GM19239 (cell line): Measurements from ENCODE around the gene PCDHB7.
"Not testable (repeated sequence)": the region's sequence is repeated elsewhere in the genome, so short reads cannot be mapped to it uniquely, and the experiment has no call there.

ENCODE experiments used
- DNase-seq: peaks from one replicate; pipeline ENCODE4 v3.0.0; 2011; ENCODE audit warnings: low spot score; ENCODE audit not compliant: insufficient read length
- FAIRE-seq: peaks from 2 replicates; lab custom pipeline; 2011; peaks lifted over from hg19 to GRCh38; lab: Jason Lieb, UNC

The PCDHB7 gene

DNA sequence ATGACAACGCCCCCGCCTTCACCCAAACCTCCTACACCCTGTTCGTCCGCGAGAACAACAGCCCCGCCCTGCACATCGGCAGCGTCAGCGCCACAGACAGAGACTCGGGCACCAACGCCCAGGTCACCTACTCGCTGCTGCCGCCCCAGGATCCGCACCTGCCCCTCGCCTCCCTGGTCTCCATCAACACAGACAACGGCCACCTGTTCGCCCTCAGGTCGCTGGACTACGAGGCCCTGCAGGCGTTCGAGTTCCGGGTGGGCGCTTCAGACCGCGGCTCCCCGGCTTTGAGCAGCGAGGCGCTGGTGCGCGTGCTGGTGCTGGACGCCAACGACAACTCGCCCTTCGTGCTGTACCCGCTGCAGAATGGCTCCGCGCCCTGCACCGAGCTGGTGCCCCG lies 6.9 kb downstream of the PCDHB7 start:
- FAIRE-seq, DNase-seq: not testable (repeated sequence)

DNA sequence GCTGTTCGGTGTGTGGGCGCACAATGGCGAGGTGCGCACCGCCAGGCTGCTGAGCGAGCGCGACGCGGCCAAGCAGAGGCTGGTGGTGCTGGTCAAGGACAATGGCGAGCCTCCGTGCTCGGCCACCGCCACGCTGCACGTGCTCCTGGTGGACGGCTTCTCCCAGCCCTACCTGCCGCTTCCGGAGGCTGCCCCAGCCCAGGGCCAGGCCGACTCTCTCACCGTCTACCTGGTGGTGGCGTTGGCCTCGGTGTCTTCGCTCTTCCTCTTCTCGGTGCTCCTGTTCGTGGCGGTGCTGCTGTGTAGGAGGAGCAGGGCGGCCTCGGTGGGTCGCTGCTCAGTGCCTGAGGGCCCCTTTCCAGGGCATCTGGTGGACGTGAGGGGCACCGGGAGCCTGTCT lies 7.4 kb downstream of the PCDHB7 start:
- FAIRE-seq, DNase-seq: not testable (repeated sequence)

DNA sequence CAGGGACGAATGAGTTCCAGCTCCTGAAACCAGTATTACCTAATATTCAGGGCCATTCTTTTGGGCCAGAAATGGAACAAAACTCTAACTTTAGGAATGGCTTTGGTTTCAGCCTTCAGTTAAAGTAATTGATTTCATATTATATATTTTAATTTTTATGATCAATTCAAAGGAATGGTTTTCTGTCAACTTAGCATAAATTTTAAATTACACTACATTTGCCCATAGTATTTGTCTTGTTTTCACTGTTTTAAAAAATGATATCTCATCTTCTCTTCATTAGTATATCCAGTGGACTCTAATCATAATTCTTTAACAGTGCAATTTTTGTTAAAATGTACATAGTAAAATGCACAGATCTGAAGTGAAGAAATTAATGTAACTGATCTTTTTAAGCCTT lies 7.9 kb downstream of the PCDHB7 start:
- DNase-seq, result no peak
- no peak for FAIRE-seq

DNA sequence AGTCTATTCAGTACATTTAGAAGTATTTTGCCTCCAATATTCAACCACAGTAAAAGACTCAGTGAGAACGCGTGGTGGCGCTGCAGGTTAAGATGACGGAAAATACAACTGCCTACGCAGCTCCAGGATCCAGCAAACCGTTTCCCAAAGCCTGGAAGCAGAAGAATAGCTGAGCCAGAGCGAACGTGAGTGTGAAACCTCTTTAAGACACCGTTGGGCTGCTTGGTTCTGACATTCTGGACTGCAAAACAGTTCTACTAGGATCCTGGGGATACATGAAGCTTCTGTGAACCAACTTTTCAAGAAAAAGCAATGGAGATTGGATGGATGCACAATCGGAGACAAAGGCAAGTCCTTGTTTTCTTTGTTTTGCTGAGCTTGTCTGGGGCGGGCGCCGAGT lies 9.8 kb downstream of the PCDHB7 start, which contains the start of gene PCDHB16:
PCDHB16 (plus strand) TSS at position 140 of the 400 bp plus-strand sequence; CDS start at position 313, 173 bp downstream.
- DNase-seq (no peak), FAIRE-seq (no peak)

DNA sequence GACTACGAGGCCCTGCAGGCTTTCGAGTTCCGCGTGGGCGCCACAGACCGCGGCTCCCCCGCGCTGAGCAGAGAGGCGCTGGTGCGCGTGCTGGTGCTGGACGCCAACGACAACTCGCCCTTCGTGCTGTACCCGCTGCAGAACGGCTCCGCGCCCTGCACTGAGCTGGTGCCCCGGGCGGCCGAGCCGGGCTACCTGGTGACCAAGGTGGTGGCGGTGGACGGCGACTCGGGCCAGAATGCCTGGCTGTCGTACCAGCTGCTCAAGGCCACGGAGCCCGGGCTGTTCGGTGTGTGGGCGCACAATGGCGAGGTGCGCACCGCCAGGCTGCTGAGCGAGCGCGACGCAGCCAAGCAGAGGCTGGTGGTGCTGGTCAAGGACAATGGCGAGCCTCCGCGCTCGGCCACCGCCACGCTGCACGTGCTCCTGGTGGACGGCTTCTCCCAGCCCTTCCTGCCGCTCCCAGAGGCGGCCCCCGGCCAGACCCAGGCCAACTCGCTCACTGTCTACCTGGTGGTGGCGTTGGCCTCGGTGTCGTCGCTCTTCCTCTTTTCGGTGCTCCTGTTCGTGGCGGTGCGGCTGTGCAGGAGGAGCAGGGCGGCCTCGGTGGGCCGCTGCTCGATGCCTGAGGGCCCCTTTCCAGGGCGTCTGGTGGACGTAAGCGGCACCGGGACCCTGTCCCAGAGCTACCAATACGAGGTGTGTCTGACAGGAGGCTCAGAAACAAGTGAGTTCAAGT lies 11.8 kb downstream of the PCDHB7 start:
- FAIRE-seq, DNase-seq: not testable (repeated sequence)

DNA sequence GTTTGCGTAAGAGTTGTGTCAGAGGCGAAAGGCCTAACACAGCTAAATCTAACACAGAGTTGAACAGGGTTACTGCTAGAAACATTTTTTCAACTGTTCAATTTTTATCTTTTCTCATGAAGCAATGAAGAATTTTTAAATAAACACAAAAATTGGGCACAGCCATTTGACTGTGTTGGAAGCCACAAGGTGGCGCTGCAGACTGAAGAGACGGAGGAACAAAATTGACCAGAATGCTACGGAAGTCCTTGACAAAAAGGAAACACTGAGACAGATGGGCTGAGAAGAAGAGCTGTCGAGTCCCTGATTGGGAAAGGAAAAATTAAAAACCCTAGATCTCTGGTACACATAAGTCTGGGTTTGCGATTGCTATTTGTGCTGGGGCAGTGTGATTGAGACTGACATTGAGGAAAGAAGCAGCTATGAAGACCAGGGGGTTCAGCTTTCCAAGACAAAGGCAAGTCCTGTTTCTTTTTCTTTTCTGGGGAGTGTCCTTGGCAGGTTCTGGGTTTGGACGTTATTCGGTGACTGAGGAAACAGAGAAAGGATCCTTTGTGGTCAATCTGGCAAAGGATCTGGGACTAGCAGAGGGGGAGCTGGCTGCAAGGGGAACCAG lies 14.6 kb downstream of the PCDHB7 start, which contains the start of gene PCDHB9:
PCDHB9 (plus strand) TSS at position 265 of the 616 bp plus-strand sequence; CDS start at position 423, 158 bp downstream.
- no peak for DNase-seq
- no peak for FAIRE-seq

DNA sequence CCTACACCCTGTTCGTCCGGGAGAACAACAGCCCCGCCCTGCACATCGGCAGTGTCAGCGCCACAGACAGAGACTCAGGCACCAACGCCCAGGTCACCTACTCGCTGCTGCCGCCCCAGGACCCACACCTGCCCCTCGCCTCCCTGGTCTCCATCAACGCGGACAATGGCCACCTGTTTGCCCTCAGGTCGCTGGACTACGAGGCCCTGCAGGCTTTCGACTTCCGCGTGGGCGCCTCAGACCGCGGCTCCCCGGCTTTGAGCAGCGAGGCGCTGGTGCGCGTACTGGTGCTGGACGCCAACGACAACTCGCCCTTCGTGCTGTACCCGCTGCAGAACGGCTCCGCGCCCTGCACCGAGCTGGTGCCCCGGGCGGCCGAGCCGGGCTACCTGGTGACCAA lies 16.2 kb downstream of the PCDHB7 start:
- FAIRE-seq, DNase-seq: not testable (repeated sequence)

DNA sequence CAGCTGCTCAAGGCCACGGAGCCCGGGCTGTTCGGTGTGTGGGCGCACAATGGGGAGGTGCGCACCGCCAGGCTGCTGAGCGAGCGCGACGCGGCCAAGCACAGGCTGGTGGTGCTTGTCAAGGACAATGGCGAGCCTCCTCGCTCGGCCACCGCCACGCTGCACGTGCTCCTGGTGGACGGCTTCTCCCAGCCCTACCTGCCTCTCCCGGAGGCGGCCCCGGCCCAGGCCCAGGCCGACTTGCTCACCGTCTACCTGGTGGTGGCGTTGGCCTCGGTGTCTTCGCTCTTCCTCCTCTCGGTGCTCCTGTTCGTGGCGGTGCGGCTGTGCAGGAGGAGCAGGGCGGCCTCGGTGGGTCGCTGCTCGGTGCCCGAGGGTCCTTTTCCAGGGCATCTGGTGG lies 16.7 kb downstream of the PCDHB7 start:
- not testable (repeated sequence) for FAIRE-seq, DNase-seq

DNA sequence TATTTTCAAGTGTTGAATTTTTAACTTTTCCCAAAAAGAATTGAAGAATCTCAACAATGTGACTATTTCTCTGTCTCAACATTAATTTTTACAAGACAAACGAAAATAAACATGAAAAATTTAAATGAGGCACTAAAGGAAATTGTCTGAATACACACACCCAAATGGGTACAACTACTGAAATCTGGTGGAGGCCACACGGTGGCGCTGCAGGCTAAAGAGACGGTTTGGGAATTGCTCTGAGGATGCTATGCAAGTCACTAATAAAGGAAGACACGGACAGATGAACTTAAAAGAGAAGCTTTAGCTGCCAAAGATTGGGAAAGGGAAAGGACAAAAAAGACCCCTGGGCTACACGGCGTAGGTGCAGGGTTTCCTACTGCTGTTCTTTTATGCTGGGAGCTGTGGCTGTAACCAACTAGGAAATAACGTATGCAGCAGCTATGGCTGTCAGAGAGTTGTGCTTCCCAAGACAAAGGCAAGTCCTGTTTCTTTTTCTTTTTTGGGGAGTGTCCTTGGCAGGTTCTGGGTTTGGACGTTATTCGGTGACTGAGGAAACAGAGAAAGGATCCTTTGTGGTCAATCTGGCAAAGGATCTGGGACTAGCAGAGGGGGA lies 19.8 kb downstream of the PCDHB7 start, which contains the start of gene PCDHB10:
PCDHB10 (plus strand) TSS at position 244 of the 616 bp plus-strand sequence; CDS start at position 444, 200 bp downstream.
- DNase-seq (no peak), FAIRE-seq (no peak)

DNA sequence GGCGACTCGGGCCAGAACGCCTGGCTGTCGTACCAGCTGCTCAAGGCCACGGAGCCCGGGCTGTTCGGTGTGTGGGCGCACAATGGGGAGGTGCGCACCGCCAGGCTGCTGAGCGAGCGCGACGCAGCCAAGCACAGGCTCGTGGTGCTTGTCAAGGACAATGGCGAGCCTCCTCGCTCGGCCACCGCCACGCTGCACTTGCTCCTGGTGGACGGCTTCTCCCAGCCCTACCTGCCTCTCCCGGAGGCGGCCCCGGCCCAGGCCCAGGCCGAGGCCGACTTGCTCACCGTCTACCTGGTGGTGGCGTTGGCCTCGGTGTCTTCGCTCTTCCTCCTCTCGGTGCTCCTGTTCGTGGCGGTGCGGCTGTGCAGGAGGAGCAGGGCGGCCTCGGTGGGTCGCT lies 21.9 kb downstream of the PCDHB7 start:
- not testable (repeated sequence) for FAIRE-seq, DNase-seq

DNA sequence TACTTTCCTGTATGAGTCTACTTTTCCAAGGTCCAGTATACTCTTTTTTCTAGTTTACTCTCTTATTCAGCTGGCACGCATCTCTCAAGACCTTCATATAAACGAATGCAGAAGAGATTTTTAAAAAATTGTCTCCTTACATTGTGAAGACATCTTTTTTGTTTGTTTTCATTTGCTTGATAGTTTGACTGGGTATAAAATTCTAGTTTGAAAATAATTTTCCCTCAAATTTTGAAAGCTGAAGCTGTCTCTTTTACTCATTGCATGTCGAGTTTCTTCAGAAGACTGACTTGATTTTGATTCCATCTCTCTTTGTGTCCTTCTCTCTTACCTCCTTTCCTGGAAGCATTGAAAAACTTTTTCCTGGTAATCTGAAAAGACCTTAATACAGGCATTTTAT lies 23.9 kb downstream of the PCDHB7 start:
- no peak for DNase-seq
- FAIRE-seq, result no peak

DNA sequence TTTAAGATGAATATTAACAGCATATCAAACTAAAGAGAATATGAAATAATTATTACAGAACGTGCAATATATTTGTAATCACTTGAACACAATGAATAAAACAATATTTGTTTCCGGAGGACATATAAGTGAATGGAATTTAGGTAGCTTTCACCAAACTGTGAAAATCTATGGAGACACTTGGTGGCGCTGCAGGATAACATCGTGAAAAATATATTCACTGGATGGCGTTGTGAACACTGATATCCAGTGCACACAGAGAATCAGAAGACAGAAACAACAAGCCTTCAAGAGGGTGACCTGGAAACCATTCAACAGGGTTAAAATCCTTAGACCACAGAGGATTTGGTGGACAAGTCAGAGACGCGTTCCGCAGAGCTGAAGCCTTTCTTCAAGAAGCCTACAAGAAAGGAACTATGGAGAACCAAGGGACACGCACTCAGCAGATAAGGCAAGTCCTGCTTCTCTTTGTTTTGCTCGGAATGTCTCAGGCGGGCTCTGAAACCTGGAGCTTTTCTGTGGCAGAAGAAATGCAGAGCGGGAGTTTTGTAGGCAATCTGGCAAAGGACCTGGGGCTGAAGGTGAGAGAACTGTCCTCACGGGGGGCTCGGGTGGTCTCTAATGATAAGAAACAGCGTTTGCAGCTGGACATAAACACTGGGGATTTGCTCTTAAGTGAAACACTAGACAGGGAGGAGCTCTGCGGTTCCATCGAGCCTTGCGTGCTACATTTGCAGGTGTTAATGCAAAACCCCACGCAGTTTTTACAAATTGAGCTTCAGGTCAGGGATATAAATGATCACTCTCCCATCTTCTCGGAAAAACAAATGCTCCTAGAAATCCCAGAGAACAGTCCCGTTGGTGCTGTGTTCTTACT lies 27.2 kb downstream of the PCDHB7 start, which contains the start of gene PCDHB11:
PCDHB11 (plus strand) TSS at position 269 of the 877 bp plus-strand sequence; CDS start at position 417, 148 bp downstream.
- no peak for FAIRE-seq
- DNase-seq, result no peak

DNA sequence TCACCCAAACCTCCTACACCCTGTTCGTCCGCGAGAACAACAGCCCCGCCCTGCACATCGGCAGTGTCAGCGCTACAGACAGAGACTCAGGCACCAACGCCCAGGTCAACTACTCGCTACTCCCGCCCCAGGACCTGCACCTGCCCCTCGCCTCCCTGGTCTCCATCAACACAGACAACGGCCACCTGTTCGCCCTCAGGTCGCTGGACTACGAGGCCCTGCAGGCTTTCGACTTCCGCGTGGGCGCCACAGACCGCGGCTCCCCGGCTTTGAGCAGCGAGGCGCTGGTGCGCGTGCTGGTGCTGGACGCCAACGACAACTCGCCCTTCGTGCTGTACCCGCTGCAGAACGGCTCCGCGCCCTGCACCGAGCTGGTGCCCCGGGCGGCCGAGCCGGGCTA lies 28.7 kb downstream of the PCDHB7 start:
- not testable (repeated sequence) for FAIRE-seq, DNase-seq

DNA sequence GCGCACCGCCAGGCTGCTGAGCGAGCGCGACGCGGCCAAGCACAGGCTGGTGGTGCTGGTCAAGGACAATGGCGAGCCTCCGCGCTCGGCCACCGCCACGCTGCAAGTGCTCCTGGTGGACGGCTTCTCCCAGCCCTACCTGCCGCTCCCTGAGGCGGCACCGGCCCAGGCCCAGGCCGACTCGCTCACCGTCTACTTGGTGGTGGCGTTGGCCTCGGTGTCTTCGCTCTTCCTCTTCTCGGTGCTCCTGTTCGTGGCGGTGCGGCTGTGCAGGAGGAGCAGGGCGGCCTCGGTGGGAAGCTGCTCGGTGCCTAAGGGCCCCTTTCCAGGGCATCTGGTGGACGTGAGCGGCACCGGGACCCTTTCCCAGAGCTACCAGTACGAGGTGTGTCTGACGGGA lies 29.2 kb downstream of the PCDHB7 start:
- not testable (repeated sequence) for DNase-seq, FAIRE-seq

DNA sequence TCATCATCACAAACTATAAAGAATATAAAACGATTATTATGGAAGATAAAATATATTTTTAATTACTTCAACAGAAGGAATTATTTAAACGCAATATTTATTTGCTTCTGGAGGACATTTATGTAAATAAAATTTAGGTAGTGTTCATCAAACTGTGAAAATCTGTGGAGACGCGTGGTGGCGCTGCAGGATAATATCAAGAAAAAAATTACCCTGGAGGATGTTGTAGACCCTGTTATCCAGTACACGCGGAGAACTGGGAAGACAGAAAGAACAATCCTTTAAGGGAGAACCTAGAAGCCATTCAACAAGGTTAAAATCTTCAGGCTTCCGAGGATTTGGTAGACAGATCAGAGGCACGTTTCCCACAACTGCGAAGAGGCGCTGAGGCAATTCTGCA lies 36.0 kb downstream of the PCDHB7 start, which contains the start of gene PCDHB12:
PCDHB12 (plus strand) TSS at position 242 of the 400 bp plus-strand sequence. CDS start 189 bp downstream, outside the sequence.
- no peak for FAIRE-seq

DNA sequence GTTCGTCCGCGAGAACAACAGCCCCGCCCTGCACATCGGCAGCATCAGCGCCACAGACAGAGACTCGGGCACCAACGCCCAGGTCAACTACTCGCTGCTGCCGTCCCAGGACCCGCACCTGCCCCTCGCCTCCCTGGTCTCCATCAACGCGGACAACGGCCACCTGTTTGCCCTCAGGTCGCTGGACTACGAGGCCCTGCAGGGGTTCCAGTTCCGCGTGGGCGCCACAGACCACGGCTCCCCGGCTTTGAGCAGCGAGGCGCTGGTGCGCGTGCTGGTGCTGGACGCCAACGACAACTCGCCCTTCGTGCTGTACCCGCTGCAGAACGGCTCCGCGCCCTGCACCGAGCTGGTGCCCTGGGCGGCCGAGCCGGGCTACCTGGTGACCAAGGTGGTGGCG lies 37.8 kb downstream of the PCDHB7 start:
- FAIRE-seq, DNase-seq: not testable (repeated sequence)

More for the DNA sequence above, 36.0 kb downstream of the PCDHB7 start, which contains the start of gene PCDHB12:
- no peak for DNase-seq

DNA sequence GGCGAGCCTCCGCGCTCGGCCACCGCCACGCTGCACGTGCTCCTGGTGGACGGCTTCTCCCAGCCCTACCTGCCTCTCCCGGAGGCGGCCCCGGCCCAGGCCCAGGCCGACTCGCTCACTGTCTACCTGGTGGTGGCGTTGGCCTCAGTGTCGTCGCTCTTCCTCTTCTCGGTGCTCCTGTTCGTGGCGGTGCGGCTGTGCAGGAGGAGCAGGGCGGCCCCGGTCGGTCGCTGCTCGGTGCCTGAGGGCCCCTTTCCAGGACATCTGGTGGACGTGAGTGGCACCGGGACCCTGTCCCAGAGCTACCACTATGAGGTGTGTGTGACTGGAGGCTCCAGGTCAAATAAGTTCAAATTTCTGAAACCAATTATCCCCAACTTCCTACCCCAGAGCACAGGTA lies 38.4 kb downstream of the PCDHB7 start:
- DNase-seq, FAIRE-seq: not testable (repeated sequence)

DNA sequence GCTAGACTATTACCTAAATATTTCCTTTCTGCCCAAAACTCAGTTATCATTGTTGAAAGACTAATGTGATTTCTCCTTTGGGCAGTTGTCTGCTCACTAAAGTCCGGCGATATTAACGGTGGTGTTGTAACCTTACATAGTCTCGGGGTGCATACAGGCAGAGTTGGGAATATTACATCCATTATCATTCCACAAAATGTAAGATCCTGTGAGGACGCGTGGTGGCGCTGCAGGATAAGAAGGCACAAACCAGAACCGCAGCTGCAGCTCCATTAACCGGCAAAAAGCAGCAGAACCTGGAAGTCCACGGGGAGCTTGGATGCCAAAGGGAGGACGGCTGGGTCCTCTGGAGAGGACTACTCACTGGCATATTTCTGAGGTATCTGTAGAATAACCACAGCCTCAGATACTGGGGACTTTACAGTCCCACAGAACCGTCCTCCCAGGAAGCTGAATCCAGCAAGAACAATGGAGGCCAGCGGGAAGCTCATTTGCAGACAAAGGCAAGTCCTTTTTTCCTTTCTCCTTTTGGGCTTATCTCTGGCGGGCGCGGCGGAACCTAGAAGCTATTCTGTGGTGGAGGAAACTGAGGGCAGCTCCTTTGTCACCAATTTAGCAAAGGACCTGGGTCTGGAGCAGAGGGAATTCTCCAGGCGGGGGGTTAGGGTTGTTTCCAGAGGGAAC lies 41.4 kb downstream of the PCDHB7 start, which contains the start of gene PCDHB13:
PCDHB13 (plus strand) TSS at position 264 of the 684 bp plus-strand sequence; CDS start at position 469, 205 bp downstream.
- FAIRE-seq, DNase-seq: not testable (repeated sequence)

DNA sequence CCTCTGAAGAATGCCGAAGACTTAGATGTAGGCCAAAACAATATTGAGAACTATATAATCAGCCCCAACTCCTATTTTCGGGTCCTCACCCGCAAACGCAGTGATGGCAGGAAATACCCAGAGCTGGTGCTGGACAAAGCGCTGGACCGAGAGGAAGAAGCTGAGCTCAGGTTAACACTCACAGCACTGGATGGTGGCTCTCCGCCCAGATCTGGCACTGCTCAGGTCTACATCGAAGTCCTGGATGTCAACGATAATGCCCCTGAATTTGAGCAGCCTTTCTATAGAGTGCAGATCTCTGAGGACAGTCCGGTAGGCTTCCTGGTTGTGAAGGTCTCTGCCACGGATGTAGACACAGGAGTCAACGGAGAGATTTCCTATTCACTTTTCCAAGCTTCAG lies 42.1 kb downstream of the PCDHB7 start:
- FAIRE-seq, DNase-seq: not testable (repeated sequence)
